ENCODE results near the gene UGT1A6.

- no peak for TF ChIP-seq CTCF (IDR thresholded peaks at IDR 0.05)
- no peak for TF ChIP-seq POLR2A (IDR thresholded peaks at IDR 0.05)
- TF ChIP-seq POLR2AphosphoS5 (IDR thresholded peaks at IDR 0.05) = no peak
Measured at GRCh38 chr2:233817995-233818638, 125.4 kb downstream of the UGT1A6 start.

Data from breast epithelium (tissue), 3 donors.